PC-9 (cell line): ENCODE measurements around the gene NCAN.

Experiments used
- CTCF ChIP-seq: fragments of 200-600 bp; sonication (generic); conservative IDR thresholded peaks from 2 replicates; pipeline ENCODE4 v1.6.1; 2017; ENCODE audit warnings: mixed run types, antibody characterized with exemption, mild to moderate bottlenecking, moderate library complexity
- EZH2 ChIP-seq: fragments of 200-600 bp; sonication (generic); IDR thresholded peaks from 2 replicates; pipeline ENCODE4 v1.8.0; 2017; ENCODE audit warnings: antibody characterized with exemption, low read depth

- TF ChIP-seq CTCF (no peak), EZH2 (no peak)
These were observed 52.2 kb downstream of the NCAN start for GRCh38 chr19:19263886-19264487.
